GM21360 (cell line): ENCODE measurements around the gene AHCTF1.
"Not testable (repeated sequence)": the region's sequence is repeated elsewhere in the genome, so short reads cannot be mapped to it uniquely, and the experiment has no call there.

Experiments used
- ATAC-seq: cut with Tn5 transposase; IDR thresholded peaks from one replicate; pipeline ENCODE4 v1.9.1; 2021; ENCODE audit warnings: mild to moderate bottlenecking, moderate library complexity; ENCODE audit not compliant: unreplicated experiment

Gene AHCTF1

DNA sequence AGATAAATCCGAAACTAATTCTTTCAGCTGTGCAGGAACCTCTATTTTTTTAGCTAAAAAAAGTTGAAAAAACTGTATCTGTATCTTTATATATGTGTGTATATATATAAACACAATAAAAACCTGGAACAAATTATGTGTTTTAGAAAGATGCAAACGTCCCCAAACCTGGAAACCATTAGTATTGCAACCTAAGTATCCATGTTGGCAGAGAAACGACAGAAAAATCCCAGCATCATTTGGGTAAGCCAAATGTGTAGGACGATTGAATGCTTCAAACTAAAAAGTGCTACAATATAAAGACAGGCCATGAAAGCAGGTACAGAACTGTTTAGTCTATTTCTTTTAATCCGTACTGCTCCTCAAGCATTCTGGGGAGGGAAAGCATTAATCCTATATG lies 87.9 kb downstream of the AHCTF1 start:
- no peak for ATAC-seq

DNA sequence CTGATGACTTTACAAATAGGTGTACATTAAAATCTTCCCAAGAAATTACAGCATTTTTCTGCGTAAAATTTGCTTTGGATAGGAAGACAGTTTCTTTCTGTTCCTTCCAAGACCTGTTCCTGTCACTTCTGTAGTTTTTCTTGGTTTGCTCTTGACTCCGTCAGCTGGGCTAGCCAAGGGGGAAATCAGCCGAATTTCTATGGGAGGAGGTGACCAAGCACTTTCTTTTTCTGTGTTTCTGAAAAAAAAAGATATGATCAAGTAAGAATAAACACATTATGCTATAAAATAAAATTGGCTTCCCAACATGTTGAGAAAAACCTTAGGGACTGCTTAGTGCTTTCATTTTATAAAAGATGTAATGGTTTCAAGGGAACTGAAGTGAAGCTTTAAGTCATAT lies 91.0 kb downstream of the AHCTF1 start:
- not testable (repeated sequence) for ATAC-seq

DNA sequence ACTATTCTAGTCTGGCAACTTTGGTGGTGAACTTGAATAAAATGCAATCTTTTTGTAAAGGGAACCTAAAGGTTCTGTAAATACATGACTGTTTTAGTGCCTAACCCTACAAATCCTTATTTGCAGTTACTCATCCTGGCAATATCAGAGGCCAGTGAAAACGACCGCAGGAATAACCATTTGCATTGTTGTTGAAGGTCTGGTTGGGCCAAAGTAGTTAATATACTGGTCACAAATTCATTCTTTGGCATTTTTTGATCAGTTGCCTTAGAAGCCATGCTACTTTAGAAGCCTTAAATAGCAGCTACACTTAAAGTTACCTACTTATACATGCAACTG lies 93.7 kb downstream of the AHCTF1 start:
- ATAC-seq: no peak

DNA sequence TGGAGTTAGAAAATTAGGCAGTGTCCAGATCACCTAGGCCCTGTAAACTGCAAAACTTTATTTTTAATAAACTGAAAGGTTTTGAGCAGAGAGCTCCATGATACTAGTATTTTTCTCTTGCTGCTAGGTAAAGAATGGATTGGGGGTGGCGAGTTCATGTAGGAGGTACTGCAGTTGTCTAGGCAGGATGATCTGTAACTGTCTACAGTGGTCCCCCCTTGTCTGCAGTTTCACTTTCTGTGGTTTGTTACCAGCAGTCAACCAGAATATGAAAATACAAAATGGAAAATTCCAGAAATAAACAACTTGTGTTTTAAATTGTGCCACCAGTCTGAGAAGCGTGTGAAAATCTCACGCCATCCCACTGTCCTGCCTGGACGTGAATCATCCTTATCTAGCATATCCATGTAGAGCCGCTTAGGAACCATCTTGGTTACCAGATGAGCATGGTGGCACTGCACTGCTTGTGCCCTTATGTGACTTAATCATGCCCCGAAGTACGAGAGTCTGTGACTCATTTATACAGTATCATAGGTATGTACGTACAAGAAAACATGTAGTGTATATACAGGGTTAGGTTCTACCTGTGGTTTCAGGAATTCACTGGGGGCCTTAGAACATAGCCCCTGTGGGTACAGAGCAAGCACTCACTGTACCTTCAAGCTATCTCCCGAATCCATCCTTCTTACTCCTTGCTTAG lies 94.2 kb downstream of the AHCTF1 start:
- ATAC-seq: peak; percentile 53

DNA sequence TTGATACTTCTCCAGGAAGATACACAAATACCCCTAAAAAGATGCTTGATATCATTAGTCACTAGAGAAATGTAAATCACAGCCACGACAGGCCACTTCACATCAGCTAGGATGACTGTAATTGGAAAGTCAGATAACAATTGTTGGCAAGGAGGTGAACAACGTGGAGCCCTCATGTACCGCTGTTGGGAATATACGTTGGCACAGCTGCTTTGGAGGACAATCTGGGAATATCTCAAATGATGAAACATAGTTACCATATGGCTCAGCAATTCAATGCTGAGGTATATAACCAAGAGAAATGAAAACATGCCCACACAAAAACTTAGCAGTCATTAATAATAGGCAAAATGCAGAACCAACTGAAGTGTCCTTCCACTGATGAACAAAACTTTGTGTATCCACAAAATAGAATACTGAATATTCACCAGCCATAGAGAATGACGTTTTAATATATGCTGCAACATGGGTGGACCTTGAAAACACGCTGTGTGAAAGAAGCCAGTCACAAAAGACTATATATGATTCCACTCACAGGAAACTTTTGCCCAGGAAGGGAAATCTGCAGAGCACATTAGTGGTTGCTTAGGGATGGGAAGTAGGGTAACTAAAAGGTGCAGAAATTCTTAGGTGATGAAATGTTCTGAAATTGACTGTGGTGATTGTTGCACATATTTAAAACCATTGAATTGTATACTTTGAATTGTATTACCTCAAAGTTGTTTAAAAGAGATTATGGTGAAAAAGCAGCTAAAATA lies 95.4 kb downstream of the AHCTF1 start:
- no peak for ATAC-seq

DNA sequence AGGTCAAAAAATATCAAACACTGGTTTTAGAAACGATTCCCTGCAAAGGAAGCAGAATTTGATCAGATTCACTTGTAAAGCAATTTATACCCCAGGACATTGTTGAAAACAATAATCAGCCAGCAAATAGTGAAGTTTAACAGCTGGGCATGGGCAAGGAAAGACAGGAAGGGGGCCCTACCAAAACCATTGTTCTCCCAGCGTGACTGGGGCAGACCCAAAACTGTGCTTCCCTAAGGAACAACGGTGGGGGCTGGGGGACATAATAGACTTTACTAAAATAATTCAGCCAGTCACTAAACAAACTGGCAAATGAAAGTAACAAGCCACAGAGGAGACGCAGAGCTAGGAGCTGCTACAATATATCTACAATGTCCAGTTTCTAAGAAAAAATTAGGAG lies 100.2 kb downstream of the AHCTF1 start:
- ATAC-seq: no peak

DNA sequence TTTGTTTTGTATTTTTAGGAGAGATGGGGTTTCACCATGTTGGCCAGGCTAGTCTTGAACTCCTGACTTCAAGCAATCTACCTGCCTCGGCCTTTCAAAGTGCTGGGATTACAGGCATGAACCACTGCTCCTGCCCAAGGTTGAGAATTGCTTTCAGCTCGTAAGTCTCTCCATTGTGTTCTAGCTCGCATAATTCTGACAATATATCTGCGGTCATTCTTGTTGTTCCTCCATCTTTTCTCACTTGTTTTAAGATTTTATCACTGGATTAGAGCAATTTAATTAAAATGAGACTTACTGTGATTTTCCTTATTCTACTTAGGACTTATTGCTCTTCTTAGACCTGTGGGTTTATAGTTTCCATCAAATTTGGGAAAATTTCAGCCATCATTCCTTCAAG lies 102.9 kb downstream of the AHCTF1 start:
- ATAC-seq: no peak

DNA sequence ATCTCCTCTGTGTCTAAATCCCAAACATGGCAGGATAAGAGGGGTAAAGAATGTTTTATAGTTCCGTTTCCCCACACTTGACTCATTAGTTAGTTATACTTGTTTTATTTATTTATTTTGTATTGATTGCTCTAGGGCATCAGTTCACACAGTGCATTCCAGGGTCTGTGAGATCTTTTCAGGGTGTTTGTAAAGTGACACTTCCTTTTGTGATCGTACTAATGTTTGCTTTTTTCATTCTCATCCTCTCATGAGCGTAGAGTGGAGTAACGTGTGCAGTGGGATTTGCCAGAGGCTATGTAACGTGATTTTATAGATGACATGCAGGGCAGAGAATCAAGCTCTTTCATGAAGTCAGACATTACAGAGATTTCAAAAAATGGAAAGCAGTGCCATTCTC lies 104.4 kb downstream of the AHCTF1 start:
- ATAC-seq: no peak

DNA sequence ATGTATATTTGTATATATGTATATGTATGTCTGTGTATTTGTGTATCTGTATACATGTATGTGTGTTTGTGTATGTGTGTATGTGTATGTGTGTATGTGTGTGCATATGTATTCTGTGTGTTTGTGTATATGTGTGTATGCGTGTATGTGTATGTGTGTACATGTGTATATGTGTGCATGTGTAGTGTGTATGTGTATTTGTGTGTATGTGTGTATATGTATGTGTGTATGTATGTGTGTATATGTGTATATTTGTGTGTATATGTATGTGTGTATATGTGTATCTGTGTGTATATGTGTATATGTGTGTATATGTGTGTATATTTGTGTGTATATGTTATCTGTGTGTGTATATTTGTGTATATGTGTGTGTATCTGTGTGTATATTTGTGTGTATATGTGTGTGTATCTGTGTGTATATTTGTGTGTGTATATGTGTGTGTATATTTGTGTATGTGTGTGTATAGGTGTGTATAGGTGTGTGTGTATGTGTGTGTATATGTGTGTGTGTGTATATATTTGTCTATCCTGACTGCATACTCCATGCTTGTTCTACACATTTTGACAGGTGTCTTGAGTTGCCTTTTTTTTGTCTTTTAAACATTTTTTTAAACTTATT lies 106.1 kb downstream of the AHCTF1 start:
- no peak for ATAC-seq

DNA sequence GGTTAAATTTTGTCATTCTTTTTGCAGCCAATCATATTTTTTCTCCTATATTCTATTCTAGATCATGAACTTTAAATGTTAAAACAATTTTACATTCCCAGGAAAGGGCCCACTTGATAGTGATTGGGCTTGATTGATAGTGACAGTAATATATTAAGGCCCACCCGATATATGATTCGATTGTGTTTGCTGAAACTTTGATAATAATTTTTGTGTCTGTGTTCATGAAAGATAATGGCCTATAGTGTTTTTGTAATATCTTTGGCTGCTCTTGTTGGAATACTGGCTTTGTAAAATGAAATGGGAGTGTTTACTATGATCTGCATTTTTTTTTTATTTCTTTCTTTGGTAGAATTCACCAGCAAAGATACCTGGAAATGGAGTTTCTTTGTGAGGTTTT lies 107.2 kb downstream of the AHCTF1 start:
- no peak for ATAC-seq

DNA sequence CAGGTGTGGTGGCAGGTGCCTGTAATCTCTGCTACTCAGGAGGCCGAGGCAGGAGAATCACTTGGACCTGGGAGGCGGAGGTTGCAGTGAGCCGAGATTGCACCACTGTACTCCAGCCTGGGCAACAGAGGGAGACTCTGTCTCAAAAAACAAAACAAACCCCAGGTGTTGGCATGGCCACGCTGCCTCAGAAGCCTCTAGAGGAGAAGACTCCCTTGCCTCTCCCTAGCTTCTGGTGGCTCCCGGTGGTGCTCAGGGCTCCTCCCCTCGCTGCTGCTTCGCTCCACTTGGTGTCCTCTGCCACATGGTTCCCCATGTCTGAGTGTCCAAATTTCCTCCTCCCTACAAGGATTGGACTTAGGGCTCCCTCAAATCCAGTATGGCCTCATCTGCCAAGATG lies 109.6 kb downstream of the AHCTF1 start:
- not testable (repeated sequence) for ATAC-seq

DNA sequence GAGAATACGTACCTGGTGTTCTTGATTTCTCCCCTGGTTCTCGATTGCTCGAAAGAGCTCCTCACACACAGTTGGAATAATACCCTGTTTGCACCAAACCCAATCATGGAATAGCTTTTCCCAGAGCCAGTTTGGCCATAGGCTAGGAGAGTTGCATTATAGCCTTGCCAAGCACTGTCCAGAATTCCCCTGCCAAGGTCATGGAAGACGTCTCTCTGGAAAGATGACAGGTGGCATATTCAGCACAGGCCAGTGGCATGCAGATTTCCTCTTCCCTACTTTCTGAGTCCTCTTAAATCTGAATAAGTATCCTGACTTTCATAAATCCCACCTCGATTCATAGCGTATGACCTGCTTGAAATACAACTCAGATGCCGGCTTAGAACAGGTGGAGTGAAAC lies 111.1 kb downstream of the AHCTF1 start:
- no peak for ATAC-seq

DNA sequence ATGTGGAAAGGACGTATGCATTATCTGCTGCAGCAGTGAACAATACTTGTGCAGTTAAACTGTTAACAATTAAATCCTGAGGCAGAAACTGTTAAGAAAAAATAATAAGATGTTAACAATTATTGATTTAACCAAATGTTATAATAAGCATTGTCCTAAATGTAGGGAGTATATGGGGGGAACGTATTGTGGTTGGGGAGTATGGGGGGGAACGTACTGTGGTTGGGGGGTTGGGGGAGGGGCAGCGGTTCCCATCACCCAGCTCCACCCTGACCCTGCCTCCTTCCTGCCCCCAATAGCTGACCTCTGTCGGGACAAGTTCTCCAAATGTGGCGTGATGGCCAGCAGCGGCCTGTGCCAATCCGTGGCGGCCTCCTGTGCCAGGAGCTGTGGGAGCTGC lies 114.0 kb downstream of the AHCTF1 start:
- ATAC-seq: not testable (repeated sequence)

DNA sequence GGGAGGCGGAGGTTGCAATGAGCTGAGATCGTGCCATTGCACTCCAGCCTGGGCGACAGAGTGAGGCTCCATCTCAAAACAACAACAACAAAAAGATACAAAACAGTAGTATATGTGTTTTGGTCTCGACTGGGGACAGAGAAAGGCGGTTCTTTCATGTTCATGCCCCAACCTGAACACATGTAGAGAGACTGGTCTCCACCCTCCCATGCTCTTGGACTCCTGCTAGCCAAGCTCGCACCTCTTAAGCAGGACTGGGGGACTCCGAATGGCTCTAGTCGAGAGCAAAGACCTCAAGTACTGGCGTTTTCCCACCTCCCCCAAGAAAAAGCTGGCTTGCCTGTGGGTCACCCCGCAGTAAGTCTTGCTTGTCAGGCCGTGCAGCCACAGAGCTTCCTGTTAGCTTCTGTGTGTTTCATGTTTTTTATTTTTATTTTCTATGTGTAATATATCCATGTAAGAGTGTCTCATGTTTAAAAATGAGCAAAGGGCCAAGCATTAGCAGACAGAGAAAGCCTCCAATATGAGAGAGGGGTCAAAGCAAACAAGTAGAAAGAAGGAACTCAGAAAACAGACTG lies 116.0 kb downstream of the AHCTF1 start:
- no peak for ATAC-seq

DNA sequence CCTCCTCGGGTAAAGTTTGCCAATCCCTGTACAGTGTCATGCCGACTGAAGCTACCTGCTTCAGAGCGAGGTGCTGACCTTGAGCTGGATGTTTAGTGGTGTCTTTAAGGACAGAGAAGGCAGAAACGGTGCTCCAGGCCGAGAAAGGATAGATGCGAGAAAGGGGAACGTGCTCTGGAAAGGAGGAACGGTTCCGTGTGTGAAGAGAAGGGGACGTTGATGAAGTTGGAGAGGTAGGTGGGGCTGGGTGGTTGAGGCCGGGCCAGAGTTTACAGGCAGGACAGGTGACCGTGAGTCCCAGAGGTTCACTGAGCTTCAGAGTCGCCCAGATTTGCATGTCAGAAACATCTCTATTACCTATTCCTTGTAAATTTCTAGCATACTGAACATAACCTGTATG lies 116.9 kb downstream of the AHCTF1 start:
- ATAC-seq: no peak

DNA sequence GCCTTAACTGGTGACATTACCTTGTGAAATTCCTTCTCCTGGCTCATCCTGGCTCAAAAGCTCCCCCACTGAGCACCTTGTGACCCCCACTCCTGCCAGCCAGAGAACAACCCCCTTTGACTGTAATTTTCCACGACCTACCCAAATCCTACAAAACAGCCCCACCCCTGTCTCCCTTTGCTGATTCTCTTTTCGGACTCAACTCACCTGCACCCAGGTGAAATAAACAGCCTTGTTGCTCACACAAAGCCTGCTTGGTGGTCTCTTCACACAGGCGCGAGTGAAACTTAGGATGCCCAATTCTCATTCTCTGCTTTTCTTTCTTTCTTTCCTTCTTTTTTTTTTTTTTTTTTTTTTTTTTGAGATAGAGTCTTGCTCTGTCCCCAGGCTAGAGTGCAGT lies 118.4 kb downstream of the AHCTF1 start:
- ATAC-seq: not testable (repeated sequence)

DNA sequence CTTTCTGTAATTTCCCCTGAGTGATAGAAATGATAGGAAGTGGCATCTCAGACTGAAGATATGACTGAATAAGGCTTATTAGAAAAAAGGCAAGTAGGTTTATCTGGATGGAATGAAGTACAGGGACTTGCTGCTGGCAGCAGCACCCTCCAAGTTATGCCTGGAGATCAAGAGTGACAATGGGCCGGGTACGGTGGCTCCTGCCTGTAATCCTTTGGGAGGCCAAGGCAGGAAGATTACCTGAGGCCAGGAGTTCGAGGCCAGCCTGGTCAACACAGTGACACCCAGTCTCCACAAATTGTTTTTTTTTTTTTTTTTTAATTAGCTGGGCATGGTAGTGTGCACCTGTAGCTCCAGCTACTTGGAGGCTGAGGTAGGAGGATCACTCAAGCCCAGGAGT lies 119.8 kb downstream of the AHCTF1 start:
- ATAC-seq: no peak

DNA sequence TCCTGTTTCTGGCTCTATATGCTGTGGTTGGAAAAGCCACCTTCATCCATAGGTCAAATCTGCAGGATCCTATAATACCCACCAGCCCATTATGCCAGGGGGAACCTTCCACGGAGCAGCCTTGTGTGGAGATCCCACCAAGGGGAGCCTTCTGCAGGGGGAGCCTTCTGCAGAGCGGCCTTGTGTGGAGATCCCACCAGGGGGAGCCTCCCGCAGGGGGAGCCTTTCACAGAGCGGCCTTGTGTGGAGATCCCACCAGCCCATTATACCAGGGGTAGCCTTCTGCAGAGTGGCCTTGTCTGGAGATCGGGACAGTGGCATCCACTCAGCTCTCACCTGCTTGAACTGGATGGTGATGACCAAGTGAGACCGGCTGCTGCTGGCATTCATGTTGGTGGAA lies 122.3 kb downstream of the AHCTF1 start:
- ATAC-seq: no peak

DNA sequence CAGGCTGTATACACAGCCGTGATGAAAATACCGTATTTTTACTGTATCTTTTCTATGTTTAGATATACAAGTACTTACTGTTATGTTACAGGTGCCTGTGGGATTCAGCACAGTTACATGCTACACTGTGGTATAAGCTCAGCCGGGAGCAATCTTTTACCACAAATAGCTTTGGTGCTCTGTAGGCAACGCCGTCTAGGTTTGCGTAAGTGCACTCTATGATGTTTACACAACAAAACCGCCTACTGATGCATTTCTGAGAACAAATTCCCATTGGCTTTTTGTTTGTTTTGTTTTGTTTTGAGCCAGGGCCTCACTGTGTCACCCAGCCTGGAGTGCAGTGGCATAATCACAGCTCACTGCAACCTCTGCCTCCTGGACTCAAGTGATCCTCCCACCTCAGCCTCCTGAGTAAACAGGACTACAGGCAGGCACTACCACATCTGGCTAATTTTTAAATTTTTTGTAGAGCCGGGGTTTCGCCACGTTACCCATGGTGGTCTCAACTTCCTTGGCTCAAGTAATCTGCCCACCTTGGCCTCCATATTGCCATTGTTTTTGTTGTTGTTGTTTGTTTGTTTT lies 126.5 kb downstream of the AHCTF1 start:
- no peak for ATAC-seq

DNA sequence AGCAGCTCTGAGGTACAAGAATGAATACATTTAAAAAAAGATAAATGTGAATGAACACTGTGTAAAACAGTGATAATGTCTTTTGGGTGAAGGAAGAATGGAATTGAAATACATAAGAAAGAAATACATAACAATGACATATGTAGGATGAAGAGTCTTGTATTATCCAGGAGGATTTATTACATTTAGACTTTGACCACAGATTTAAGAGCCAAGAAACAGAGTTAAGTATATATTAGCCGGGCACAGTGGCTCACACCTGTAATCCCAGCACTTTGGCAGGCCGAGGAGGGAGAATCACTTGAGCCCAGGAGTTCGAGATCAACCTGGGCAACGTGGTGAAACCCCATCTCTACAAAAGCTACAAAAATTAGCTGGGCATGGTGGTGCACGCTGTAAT lies 127.9 kb downstream of the AHCTF1 start:
- no peak for ATAC-seq

DNA sequence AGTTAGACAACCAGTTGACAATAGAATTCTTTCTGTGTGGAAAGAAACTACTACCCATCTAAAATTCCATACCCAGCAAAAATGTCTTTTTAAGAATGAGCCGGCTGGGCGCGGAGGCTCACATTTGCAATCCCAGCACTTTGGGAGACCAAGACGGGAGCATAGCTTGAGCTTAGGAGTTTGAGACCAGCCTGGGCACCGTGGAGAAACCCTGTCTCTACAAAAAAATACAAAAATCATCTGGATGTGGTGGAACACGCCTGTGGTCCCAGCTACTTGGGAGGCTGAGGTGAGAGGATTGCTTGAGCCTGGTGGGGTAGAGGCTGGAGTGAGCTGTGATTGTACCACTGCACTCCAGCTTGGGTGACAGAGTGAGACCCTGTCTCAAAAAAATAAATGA lies 128.4 kb downstream of the AHCTF1 start:
- ATAC-seq: no peak
